Coronary artery (tissue), 2 donors: ENCODE data around the gene TSPAN3.

ENCODE experiments used
- DNase-seq: peaks from one replicate; pipeline ENCODE4 v3.0.0-alpha.2; 2017; ENCODE audit warnings: low spot score
- H3K27ac ChIP-seq, 2 donors: fragments of 200-600 bp; sonication (generic); one replicate each; pipeline ENCODE4 v1.5.1; 2016 to 2019
- H3K4me3 ChIP-seq: fragments of 200-600 bp; sonication (generic); 2 replicates; pipeline ENCODE4 v1.5.1; 2016; ENCODE audit warnings: mild to moderate bottlenecking, moderate library complexity
- TF ChIP-seq, protein P1 (sequence below): fragments of 200-600 bp; sonication (generic); IDR thresholded peaks from one replicate; pipeline ENCODE4 v1.5.1; 2019; ENCODE audit warnings: antibody characterized with exemption

Gene TSPAN3

DNA sequence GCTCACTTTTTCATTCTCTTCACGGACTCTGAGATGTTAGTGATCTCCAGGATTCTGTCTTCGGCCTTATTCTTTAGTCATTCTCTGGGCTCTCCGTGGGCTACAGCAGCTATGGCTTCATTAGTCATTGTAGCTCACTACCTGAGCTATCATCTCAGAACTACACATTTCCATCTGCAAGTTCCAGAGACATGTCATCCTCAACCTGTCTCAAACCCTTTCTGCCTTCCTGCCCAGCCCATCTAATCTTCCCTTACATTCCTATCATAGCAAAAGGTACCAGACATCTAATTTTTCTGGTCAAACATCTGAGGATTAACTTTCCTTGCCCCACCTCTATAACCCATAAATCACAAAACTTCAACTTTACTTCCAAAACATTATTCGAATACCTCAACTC, 13.2 kb downstream of the TSPAN3 start:
- DNase-seq: no peak
- Histone ChIP-seq H3K27ac (no peak overlapping the region), H3K4me3 (no peak overlapping the region)
- TF ChIP-seq, protein P1, sequence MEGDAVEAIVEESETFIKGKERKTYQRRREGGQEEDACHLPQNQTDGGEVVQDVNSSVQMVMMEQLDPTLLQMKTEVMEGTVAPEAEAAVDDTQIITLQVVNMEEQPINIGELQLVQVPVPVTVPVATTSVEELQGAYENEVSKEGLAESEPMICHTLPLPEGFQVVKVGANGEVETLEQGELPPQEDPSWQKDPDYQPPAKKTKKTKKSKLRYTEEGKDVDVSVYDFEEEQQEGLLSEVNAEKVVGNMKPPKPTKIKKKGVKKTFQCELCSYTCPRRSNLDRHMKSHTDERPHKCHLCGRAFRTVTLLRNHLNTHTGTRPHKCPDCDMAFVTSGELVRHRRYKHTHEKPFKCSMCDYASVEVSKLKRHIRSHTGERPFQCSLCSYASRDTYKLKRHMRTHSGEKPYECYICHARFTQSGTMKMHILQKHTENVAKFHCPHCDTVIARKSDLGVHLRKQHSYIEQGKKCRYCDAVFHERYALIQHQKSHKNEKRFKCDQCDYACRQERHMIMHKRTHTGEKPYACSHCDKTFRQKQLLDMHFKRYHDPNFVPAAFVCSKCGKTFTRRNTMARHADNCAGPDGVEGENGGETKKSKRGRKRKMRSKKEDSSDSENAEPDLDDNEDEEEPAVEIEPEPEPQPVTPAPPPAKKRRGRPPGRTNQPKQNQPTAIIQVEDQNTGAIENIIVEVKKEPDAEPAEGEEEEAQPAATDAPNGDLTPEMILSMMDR: no peak

DNA sequence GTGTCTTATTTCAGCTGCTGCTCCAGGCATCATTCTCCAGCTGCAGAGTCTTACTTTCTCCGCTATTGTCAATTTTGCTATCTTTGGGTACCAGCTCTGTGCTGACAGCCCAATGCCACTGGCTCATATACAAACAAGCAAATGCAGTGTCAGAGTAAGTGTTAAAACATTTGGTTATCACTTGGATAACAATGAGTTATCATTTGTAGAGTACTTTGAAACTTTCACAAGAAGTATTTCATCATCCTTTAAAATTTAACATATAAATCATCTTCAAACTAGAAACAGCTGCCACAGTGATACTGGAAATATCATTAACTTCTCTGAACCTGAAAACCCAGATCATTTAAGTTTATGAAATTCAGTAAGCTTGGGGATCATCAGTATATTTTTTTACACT, 13.8 kb downstream of the TSPAN3 start:
- no peak overlapping the region for H3K27ac ChIP-seq
- DNase-seq: no peak
- no peak overlapping the region for H3K4me3 ChIP-seq
- TF ChIP-seq, protein P1: no peak

DNA sequence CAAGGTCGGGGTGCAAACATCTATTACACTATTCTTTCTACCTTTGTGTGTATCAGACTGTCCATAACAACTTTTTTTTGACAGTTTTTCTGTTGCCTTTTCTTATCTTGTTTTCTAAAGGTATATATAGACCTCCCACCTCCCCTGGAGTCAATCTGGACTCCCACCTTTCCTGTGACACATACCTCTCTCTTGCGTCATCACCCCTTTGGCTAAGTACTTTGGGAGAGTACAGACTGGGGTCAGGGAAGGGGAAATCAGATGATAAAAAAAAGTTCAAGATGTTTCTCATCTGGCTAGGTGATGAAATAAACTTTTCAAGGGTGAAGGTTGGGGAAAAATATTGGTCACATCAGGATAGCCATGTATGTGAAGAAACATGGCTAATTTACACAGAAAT, 17.2 kb downstream of the TSPAN3 start:
- no peak for DNase-seq
- Histone ChIP-seq H3K27ac (no peak overlapping the region), H3K4me3 (no peak overlapping the region)
- TF ChIP-seq, protein P1: no peak

DNA sequence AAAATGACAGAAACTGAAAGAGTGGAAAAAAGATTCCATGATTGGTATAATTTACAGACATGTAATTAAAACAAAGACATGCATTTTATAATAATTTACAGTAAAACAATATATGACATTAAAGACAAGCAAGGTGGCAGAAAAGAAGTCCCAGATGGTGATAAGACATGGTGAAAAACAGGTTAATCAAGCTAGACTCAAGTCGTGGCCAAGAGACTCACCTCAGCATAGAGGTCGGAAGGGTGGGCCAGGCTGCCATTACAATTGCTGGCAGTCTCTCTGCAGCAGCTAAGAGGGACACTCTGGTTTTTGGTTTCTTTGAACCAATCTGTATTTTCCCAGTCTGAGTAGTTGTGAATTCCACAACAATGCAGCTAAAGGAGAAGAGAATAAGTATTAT, 18.4 kb downstream of the TSPAN3 start:
- TF ChIP-seq, protein P1: no peak
- Histone ChIP-seq H3K27ac (no peak overlapping the region), H3K4me3 (no peak overlapping the region)
- no peak for DNase-seq

DNA sequence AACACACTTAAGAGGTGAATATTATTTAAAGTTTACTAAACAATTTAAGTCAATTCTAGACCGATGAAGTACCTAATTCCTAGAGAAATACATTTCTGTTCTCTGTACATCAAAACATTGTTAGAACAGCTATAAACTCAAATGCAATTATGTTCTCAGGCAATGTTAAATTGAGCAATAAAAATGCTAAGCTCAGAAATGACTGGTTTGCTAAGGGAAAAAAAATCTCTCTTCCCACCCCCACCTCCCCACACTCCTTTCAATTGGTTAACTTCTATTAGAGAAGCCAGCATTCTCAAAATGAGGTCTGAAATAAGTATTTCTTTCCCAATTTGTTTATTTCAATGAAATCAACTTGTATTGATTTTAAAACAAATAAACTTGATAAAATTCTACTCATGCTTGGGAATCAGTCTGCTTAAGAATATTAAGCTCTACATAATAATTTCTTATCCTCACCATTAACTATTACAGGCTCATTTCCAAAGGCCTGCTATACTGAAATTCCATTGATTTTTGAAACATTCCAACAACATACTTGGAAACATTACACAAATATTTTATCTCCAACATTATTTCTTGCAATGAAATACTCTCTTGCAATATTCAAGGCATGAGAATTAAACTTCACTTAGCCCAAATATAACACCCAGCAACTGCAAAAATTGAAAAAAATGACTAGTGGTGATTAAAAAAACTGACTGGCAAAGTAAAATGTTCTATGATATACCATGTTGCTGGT, 22.6 kb downstream of the TSPAN3 start:
- Histone ChIP-seq H3K27ac (no peak overlapping the region), H3K4me3 (no peak overlapping the region)
- DNase-seq: no peak
- TF ChIP-seq, protein P1: no peak

DNA sequence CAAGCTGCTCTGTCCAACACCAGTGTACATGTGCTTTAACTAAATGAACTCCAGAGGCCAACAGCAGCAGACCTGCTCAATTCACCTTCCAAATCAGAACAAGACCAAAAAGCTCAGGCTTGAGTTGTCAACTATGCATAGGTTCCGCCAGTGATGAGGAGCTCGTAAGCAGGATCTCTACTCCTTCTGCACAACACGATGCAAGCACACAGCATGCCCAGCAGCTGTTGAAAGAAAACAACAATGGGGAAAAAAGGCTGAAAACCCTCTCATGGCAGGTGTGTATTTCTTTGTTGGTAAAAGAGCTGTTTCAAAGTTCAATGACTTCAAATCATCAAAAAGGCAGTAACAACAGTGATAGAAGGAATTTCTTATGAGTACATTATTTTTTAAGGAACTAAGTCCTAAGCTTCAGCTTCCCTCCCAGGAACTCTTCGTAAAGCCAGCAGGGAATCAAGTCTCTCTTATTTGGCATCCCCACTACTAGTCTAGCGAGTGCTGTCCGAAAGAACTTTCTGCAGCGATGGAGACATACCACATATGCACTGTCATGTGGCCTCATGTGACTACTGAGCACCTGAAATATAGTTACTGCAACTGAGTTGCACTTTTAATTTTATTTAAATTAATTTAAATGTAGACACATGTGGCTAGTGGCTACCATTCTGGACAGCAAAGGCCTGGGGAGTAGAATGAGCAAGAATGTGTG, 24.1 kb downstream of the TSPAN3 start:
- no peak overlapping the region for H3K27ac ChIP-seq
- DNase-seq: no peak

More for the DNA sequence above, 24.1 kb downstream of the TSPAN3 start:
- no peak overlapping the region for H3K4me3 ChIP-seq
- TF ChIP-seq, protein P1: no peak
